Transverse colon (tissue), 4 donors: ENCODE results near the gene C19orf81. TPM values are rescaled to one million over a fixed set of nuclear protein-coding genes. Genes with fewer than 3 reads are reported as not detected.

ENCODE experiments used
- DNase-seq: peaks from one replicate; pipeline ENCODE4 v3.0.0-alpha.2; 2019
- H3K27ac ChIP-seq, 4 donors: fragments of 200-600 bp; sonication (generic); 2 replicates each; pipeline ENCODE4 v1.5.1; 2016 to 2018; ENCODE audit warnings: inconsistent platforms in 4 of 4
- H3K27me3 ChIP-seq: fragments of 200-600 bp; sonication (generic); 2 replicates; pipeline ENCODE4 v1.5.1; 2017; ENCODE audit warnings: inconsistent platforms
- H3K36me3 ChIP-seq, 4 donors: fragments of 200-600 bp; sonication (generic); 2 replicates each; pipeline ENCODE4 v1.5.1; 2017 to 2019; ENCODE audit warnings: inconsistent platforms in 4 of 4
- H3K4me1 ChIP-seq, 4 donors: fragments of 200-600 bp; sonication (generic); 2 replicates each; pipeline ENCODE4 v1.5.1; 2017 to 2020; ENCODE audit warnings: inconsistent platforms in 4 of 4
- H3K4me3 ChIP-seq, 4 donors: fragments of 200-600 bp; sonication (generic); 1 replicate in 1 of 4; 2 replicates in 3 of 4; pipeline versions ENCODE4 v1.5.1 to v1.6.1; 2017 to 2019; ENCODE audit warnings: inconsistent platforms in 4 of 4
- H3K9me3 ChIP-seq, 2 donors: fragments of 200-600 bp; sonication (generic); 2 replicates each; pipeline ENCODE4 v1.5.1; 2017 to 2019; ENCODE audit warnings: inconsistent platforms in 2 of 2
- EP300 ChIP-seq: sonication (generic); formaldehyde crosslinking; IDR thresholded peaks from one replicate; pipeline ENCODE4 v1.6.1; 2017; ENCODE audit warnings: antibody characterized with exemption, low read depth
- POLR2A ChIP-seq: fragments of 450-650 bp; IDR thresholded peaks from one replicate; pipeline ENCODE4 v1.6.1; 2016; ENCODE audit warnings: antibody characterized with exemption, mild to moderate bottlenecking, moderate library complexity
- POLR2AphosphoS5 ChIP-seq, 3 donors: sonication (generic); formaldehyde crosslinking; IDR thresholded peaks; one replicate each; pipeline ENCODE4 v1.6.1; 2016; ENCODE audit warnings: antibody characterized with exemption in 3 of 3
- WGBS, 2 donors: methylation state at CpG; one replicate each; pipeline ENCODE4 v1.1.5; 2018; ENCODE audit warnings: low coverage in 1 of 2; 5-methylcytosine and 5-hydroxymethylcytosine counted together
- in situ Hi-C, 4 donors: fragments of 200-750 bp; cut with MboI; loops; one replicate each; pipeline versions ENCODE4 v1.15.0 to v1.15.1; 2017; ENCODE audit warnings: low sequenced_read_pairs in 3 of 4, low pct_ligation_motif_present in 1 of 4, low pct_unique_long_range_greater_than_20kb in 1 of 4
- intact Hi-C: fragments of 100-400 bp; cut with DNase I; formaldehyde crosslinking; loops from one replicate; pipeline ENCODE4 v1.15.1; 2023; ENCODE audit warnings: low total_unique reads
- total RNA-seq, 4 donors: library from RNA; depleted of rRNA; stranded (reverse); fragments of >200 nt; gene quantifications; one replicate each; pipeline ENCODE4 v1.1.0, GENCODE V29; 2016
- TF ChIP-seq, protein P1 (sequence below), 5 experiments: fragments of 200-600 bp in 3 of 5; fragments of 450-650 bp in 2 of 5; sonication (generic) in 3 of 5; IDR thresholded peaks; 1 replicate in 2 of 5; 2 replicates in 3 of 5; pipeline ENCODE4 v1.5.1; 2016 to 2017; ENCODE audit warnings: antibody characterized with exemption in 5 of 5, inconsistent platforms in 3 of 5, mild to moderate bottlenecking in 2 of 5, moderate library complexity in 1 of 5

The C19orf81 gene
- total RNA-seq, 4 donors from 2014 or later: not detected

DNA sequence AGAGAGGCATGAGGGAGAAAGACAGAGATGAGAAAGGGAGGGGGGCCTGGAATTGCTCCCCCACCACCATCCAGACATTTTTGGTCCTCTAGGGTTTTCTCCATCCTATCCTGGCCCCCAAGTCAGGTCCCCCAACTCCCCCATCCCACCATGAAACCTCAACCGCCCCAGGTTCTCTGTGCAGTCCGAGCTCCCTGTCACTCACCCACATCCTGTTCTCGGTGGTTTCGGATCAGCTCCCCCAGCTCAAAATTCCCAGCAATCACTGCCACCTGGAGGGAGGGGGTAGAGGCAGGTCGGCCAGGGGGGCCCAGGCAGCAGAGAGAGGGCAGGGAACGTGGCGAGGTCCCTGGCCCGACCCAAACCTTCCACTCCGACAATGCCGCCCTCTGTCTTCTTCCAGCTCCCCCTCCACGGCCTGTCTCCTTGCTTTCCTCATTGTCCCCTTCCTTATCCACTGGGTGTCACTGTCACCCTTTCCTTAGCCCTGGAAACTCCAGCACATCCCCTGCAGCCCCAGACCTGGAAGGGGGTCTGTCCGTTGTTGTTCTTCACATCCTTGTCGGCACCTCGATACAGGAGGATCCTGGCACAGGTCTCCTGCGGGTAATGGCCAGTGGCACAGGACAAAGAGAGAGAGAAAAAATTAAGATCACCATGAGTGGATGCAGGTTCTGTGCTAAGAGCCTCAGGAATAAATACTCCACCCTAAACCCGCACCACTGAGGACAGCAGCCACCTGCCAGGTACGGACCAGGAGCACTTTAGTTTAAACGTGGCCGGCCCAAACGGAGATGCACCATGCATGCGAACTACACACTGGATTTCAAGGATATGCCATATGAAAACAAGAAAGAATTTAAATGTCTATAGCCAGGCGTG lies 54.9 kb downstream of the C19orf81 start:
- DNase-seq: no peak
- TF ChIP-seq POLR2A (no peak), EP300 (no peak), POLR2AphosphoS5 (IDR thresholded peaks at IDR 0.05) (no peak)
- TF ChIP-seq, protein P1, sequence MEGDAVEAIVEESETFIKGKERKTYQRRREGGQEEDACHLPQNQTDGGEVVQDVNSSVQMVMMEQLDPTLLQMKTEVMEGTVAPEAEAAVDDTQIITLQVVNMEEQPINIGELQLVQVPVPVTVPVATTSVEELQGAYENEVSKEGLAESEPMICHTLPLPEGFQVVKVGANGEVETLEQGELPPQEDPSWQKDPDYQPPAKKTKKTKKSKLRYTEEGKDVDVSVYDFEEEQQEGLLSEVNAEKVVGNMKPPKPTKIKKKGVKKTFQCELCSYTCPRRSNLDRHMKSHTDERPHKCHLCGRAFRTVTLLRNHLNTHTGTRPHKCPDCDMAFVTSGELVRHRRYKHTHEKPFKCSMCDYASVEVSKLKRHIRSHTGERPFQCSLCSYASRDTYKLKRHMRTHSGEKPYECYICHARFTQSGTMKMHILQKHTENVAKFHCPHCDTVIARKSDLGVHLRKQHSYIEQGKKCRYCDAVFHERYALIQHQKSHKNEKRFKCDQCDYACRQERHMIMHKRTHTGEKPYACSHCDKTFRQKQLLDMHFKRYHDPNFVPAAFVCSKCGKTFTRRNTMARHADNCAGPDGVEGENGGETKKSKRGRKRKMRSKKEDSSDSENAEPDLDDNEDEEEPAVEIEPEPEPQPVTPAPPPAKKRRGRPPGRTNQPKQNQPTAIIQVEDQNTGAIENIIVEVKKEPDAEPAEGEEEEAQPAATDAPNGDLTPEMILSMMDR (IDR thresholded peaks at IDR 0.05): no peak
- 41 to 61% methylated on average over 8 to 22 of the region's 22 CpGs for WGBS, 2 donors
- Histone ChIP-seq H3K4me1 (no peaks in the 10 kb centered on the region), H3K4me3 (no peak overlapping the region), H3K27me3 (peaks cover 41% of the 10 kb centered on the region), H3K27ac (no peak overlapping the region), H3K9me3 (no peaks in the 10 kb centered on the region), H3K36me3 (no peaks in the 10 kb centered on the region)
- in situ Hi-C loops (no loop called here), intact Hi-C loops (no loop called here)

DNA sequence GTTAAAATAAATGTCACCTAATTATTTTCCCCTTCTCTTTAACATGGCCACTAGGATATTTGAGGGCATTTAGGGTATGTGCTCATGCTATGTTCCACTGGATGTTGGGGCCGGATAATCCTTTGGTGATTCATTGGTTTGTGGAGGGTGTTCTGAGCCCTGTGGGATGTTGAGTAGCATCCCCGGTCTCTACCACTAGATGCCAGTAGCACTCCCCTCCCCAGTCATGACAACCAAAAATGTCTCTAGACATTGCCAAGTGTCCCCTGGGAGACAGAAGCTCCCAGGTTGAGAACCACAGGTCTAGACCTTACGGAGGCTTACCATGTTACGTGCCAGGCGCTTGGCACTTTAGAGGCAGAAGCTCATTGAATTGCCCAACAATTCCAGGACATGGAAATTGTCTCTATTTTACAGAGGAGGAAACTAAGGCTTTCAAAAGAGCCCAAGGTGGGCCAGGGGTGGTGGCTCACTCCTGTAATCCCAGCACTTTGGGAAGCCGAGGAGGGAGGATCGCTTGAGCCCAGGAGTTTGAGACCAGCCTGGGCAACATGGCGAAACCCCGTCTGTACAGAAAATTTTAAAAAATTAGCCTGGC lies 56.3 kb downstream of the C19orf81 start:
- TF ChIP-seq POLR2AphosphoS5 (IDR thresholded peaks at IDR 0.05) (no peak), EP300 (no peak)
- TF ChIP-seq, protein P1 (IDR thresholded peaks at IDR 0.05): peak in 4 of 5 experiments; percentile 22 to 38 (median 28)
- in situ Hi-C loops: no loop called here
- Histone ChIP-seq H3K27me3 (peaks cover 41% of the 10 kb centered on the region), H3K27ac (no peak overlapping the region), H3K9me3 (no peaks in the 10 kb centered on the region), H3K4me3 (no peak overlapping the region), H3K36me3 (no peaks in the 10 kb centered on the region), H3K4me1 (no peaks in the 10 kb centered on the region)
- intact Hi-C loops: no loop called here
- no peak for DNase-seq
- whole genome bisulfite sequencing, 2 donors: 20 to 45% methylated on average over 1 to 9 of the region's 9 CpGs

DNA sequence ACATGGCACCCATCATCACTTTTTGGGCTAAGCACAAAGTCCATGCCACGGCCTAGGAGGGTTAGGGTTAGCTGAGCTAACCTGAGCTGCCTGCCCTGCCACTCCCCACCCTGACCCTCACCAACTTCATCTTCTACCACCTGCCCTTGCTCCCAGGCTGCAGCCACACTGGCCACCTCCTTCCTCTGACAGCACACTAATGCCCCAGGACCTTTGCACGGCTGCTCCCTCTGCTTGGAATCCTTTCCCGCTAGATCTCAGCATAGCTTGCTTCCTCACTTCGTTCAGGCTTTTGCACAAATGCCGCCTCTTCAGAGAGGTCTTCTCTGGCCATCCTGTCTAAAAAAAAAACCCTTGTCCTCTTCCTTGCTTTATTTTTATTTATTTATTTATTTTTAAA lies 57.1 kb downstream of the C19orf81 start:
- H3K36me3 ChIP-seq: no peaks in the 10 kb centered on the region
- in situ Hi-C loops (no loop called here), intact Hi-C loops (no loop called here)
- no peaks in the 10 kb centered on the region for H3K4me1 ChIP-seq
- no peak overlapping the region for H3K27ac ChIP-seq
- TF ChIP-seq, protein P1 (IDR thresholded peaks at IDR 0.05): no peak
- TF ChIP-seq POLR2AphosphoS5 (IDR thresholded peaks at IDR 0.05): no peak
- no peak for TF ChIP-seq EP300
- TF ChIP-seq POLR2A: no peak
- no peak for DNase-seq
- H3K4me3 ChIP-seq: no peak overlapping the region
- peaks cover 34% of the 10 kb centered on the region for H3K27me3 ChIP-seq
- H3K9me3 ChIP-seq: no peaks in the 10 kb centered on the region
- WGBS, 2 donors: 58 to 65% methylated on average over 2 to 5 of the region's 5 CpGs

DNA sequence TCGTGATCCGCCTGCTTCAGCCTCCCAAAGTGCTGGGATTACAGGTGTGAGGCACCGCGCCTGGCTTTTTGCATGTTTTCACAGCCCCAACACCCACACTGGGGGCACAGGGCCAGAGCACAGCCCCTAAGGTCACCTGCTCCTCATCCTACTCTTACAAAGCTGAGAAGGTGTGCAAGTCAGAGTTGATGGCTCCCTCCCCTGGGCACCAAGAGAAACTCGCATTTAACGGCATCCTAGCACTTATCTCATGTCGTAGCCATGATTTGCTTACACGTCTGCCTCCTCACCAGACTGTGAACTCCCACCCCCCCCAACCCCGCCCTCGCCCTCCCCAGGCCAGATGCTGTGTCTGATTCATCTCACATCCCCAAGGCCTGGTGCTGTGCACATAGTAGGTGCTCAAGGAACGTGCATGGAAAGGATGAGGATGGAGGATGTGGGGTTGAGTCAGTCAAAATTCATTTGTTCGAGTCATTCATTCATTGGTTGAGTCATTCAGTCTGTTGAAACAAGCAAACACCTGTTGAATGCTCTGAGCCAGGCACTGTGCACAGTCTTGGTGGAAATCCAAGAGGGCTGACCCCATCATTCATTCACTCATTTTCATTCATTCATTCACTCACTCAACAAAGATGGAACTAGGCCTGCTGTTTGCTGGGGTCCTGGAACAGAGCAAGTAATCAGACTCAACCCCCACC lies 59.1 kb downstream of the C19orf81 start:
- in situ Hi-C loops (no loop called here), intact Hi-C loops (no loop called here)
- TF ChIP-seq POLR2A (no peak), POLR2AphosphoS5 (IDR thresholded peaks at IDR 0.05) (no peak), EP300 (no peak)
- TF ChIP-seq, protein P1 (IDR thresholded peaks at IDR 0.05): no peak
- no peaks in the 10 kb centered on the region for H3K36me3 ChIP-seq
- no peak overlapping the region for H3K27ac ChIP-seq
- no peak overlapping the region for H3K4me3 ChIP-seq
- H3K27me3 ChIP-seq: peaks cover 18% of the 10 kb centered on the region
- DNase-seq: no peak
- no peaks in the 10 kb centered on the region for H3K9me3 ChIP-seq
- WGBS, 2 donors: 60 to 100% methylated on average over 4 to 12 of the region's 12 CpGs
- no peaks in the 10 kb centered on the region for H3K4me1 ChIP-seq
